HG03520 (cell line): ENCODE results near the gene SLC1A3.
"Not testable (repeated sequence)": the region's sequence is repeated elsewhere in the genome, so short reads cannot be mapped to it uniquely, and the experiment has no call there.

Experiments
- ATAC-seq: cut with Tn5 transposase; IDR thresholded peaks from one replicate; pipeline ENCODE4 v1.9.1; 2021; ENCODE audit warnings: mild to moderate bottlenecking, moderate library complexity; ENCODE audit not compliant: unreplicated experiment

Gene SLC1A3

DNA sequence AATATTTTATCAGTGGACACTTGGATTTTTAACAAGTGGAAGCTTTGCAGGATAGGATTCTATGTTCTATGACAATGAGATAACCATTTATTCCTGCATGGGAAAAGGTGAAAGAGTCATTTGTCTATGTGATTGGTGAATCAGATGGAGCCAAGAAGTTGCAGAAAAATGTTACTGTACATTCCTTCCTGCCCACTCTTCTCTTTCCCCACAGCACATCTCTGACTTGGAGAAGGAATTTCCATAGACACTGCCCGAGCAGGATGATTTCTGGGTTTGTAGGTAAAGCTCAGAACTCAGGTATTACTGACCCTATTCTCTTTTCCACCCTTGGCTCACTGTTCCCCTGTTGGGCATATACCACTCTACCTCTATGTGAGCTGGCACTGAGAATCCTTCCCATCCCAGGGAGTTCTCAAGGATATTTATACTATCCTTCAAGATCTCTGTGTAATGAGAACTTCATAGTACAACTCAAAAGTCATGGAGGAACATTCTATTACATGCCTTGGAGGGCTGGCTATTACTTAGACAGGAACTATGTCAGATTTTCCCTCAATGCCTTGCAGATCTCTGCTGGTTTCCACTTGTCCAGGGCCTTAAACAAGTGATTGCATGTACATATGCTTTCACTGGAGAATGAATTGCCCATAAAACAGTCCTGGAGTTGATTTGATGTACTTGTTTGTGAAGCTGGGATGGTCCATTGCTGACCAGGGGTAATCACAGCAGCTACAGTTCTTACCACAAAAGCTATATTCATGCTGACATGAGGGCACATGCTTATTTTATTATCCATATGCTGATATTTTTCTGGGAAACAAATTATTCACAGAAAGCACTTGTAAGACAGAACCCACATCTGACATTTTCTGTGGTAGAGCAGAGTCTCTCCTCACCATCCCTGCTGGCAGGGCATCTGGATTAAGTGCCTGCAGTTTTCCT, 24.1 kb downstream of the SLC1A3 start:
- ATAC-seq: no peak

DNA sequence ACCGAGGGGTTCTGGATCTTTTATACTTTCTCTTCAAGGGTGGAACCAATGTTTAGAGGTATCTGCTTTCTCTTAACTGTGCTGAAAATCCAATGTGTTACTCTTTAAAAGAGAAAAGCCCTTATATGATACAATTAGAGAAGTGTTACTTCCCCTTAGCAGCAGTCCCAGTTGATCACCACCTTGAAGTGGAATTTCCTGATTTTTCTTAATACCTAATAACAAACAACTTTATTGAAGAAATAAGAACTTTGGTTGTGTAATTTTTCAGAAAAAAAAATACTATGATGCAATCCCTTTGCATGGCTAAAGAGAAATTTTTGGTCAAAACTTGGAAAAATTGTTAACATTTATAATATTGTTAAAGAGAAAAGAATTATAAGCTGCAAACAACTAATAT, 24.7 kb downstream of the SLC1A3 start:
- ATAC-seq: no peak

DNA sequence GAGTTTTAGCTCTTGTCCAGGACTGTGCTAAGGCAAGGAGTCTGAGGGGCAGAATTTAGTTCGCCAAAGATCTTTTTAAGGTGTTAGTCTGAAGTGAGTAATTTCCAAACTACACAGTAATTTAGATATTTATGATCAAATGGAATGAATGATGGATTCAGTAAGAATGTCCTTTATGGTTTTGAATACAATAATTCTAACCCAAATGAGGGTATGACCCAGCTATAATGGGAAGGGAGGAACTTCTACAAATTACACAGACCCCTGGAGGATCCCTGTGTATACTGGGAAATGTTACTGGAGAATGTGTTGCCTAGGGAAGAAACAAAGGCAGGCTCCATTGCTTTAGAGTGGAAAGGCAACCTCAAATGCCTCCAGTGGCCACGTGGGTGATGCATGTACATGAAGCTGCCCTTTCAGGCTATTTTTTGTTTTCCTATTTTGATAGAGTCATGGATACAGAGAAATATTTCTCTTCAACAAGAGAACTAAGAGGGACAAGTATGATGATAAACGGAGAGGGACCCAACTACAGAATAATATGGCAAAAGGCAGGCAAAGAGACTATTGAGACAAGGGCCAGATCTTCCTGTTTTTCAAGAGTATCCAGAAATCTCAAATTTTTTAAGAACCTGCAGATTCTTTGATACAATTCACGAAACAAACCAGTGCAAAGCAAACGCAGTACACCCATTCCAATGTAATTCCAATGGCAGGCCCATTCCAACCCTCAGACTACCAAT, 25.4 kb downstream of the SLC1A3 start:
- ATAC-seq: no peak

DNA sequence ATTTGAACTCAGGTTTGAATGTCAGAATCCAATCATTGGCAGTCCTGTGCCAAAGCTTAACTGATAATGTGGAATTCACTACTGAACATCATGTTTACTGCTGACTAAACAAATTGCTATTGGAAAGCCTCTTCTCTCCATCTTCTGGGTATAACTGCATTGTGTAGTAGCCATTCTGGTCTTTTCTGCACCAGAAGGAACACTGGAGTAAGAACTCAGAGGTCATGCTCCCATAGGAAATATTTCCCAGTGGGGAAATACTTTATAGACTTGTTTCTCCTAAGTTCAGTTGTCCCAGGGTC, 25.9 kb downstream of the SLC1A3 start:
- no peak for ATAC-seq

DNA sequence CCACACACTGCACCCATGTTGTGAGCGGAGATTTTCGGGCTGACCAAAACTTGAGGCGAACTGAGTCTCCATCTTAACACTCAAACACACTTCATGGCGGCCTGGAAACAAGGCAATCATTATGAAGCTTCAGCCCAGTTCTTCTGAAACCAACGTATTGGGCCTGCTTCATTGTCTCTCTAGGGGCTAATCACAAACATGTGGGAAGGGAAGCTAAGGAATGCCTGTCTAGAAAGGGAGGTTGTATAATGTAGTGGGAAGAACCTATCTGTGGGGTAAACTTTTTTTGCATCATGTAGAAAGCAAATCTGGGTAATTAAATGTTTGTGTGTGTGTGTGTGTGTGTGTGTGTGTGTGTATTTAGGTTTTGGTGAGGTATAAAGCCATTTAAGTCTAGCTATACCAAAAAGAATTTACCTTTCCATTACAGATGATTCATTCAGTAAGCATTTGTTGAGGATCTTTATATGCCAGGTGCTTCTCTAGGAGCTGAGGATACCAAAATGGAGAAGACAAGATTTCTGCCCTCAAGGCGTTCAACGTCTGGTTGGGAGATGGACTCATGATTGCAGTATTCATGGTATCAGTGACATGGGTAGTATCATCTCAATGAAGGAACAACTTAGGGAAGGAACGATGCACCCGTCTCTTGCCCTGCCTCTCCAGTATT, 29.4 kb downstream of the SLC1A3 start:
- no peak for ATAC-seq

DNA sequence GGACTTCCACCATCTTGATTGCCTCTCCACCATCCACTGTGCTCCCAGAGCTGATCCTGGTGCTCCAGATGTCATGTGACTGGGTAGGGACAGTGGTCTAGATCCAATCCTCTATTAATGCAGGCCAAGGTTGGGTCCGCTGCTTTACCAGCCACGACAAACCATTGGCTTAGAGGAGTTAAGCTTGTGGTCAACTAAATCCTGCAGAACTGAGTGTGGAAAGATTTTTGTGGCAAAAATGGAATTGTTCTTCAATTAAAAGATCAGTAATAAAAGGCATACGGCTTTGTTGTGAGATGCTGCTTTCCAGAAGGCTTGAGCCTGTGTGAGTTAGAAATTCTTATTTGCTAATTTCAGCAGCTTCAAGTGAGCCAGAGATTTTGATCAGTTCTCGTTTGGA, 30.7 kb downstream of the SLC1A3 start:
- ATAC-seq: no peak

DNA sequence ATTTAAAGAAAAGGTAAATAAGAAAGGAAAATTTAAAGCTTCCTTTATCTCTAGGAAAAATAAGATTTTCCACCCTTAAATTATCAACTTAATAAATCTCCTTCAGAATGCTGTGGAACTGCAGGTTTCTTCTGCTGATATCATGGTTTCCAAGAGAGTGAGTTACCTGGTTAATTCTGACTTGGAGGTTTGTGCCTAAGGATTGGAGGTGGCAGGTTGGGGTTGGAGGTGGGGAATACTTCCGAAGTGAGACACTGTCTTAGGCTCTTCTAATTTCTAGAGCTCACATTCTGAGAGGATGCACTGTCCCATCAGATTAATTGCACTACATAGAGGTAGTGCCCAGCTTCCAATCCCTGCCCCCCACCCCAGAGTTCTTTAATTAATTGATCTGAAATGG, 31.1 kb downstream of the SLC1A3 start:
- ATAC-seq: no peak

DNA sequence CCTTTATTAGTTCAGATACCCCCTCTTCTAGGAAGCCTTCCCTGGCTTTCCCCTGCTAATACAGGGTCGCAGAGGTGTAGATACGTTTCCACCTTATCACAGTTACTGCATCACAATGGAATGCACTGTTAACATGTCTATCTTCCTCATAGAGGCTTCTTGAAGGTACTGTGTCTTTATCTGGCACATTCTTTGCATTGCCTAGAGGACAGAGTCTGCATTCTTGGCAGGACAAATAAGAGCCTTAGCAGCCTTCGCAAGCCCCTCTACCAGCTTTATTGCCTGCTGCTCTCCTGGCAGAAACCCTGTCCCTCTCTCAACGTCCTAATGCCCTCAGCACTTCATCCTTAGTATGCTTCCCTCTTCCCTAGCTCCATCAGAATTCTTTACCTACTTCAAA, 31.6 kb downstream of the SLC1A3 start:
- ATAC-seq: no peak

DNA sequence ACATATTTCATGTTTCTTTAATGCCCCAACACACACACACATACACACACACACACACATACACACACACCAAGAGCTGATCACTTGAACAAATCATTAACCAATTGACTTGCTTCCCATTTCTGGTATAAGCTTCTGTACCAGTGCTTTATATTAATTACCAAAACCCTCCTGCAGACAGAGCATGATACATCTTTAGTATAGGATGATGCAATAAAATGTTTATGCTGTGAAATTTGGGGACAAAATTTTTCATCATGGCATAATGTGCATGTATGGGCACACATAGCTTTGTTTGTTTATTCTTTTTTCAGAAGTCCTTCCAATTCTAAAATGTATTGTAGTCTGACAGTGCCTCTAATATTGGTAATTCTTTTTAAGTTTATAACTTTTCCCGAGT, 34.5 kb downstream of the SLC1A3 start:
- no peak for ATAC-seq

DNA sequence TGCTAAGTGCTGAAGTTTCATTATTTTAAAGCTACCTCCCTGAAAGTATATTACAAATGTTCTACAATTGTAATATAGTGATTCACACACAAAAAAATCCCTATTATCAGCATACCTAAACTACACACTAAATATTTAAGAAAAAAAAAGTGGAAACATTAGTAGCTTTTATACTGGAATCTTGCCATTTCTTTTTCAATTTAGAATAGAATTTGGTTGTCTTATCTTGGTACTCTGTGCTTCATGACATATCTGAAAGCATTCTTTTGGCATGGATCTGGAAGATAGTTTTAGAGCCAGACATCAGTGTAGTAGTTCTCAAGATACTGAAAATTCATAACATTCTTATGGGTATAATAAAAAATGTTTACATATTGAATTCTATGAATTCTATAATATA, 35.0 kb downstream of the SLC1A3 start:
- no peak for ATAC-seq

DNA sequence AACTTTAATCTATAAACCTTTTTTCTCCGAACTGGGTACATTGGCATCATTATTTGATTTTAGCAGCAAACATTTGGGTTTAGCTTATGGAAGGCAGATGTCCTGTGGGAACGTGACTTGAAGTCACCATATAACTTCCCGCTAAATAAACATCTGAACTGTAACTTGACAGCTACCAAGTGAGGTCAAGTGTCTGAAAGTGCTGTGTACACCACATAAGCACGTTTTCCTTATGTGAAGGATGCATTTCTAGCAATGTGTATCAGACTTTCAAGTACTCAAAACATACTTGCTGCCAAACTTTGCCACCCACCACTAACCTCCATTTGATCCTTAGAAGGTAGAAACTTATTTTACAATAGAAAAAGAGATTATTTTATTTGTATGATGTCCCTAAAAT, 35.7 kb downstream of the SLC1A3 start:
- ATAC-seq: no peak

DNA sequence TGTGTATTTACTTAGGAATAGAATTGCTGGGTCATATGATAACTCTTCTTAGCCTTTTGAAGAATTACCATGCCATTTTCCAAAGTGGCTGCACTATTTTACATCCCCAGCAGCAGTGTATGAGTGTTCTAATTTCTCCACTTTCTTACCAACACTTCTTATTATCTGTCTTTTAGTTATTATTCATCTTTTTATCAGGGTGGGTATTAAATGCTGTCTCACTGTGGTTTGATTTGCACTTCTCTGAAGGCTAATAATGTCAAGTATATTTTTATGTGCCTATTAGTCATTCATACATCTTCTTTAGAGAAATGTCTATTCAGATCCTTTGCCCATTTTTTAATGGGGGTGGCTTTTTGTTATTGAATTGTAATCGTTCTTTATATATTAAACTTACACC, 36.8 kb downstream of the SLC1A3 start:
- no peak for ATAC-seq

DNA sequence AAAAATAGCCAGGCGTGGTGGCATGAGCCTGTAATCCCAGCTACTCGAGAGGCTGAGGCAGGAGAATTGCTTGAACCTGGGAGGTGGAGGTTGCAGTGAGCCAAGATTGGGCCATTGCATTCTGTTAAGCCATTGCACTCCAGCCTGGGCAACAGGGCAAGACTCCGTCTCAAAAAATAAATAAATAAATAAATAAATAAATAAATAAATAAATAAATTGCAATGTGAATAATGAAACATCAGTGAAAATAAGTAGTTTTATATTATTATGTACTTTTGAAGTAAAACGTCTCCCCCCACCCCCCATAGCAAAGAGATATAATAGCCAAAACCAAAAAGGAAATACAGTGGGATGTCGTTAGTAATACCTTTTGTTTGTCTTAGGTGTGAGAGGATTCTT, 37.4 kb downstream of the SLC1A3 start:
- ATAC-seq: not testable (repeated sequence)

DNA sequence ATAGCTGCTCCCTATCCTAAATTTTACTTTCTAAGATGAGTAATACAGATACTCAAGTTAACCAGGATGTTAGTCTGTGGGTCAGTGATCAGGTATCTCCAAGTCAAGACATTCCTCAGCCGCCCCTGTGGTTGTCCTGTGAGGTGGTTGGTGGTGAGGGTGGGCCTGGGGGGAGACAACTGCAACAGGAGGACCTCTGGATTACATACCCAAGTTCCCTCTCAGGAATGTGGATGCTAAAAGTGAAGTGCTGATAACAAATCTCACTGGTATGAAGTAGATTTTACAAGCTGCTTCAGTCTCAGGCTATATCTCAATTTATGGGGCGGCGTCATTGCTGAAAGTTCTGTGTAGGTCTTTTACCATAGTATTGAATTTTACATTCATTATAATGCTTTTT, 38.3 kb downstream of the SLC1A3 start:
- ATAC-seq: no peak

DNA sequence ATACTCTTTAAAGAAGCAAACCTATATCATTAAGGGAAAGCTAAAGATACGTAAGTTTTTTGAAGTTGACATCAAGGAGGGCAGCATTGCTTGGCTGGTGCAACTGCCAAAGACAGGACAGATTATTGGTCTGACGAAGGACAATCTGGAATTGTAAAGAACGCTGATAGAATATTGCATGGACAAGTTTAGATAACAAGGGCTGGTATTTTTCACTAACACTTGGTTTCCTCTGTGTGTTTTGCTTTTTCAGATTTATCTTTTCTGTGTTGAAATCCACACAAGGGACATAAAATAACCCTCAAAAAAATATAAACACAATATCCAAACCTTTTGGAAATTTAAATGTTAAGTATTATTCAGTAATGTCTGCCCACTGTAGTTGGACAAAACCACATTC, 39.7 kb downstream of the SLC1A3 start:
- no peak for ATAC-seq

DNA sequence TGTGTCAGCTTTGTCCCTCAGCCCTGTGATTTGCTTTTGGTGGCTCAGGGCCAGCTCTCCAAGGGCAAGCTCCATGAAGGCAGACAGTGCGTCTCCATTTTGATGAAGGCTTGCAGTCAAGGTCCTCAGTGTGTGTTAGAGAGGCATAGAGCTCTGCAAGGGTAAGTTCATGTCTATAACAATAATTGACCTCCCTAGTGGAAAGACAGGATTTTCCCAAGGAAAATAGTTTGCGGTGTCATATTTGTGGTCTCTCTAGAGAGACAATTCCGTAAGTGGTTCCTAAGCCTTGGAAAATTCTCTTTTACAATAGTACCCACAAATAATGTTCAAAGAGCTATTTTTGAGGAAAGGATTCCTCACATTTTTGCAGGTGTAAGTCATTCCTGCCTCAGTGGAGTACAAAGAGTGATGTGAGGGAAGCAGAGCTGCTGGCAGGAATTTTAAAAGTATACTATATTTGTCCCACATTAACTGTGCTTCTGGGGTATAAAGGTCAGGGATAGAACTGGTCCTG, 40.2 kb downstream of the SLC1A3 start:
- no peak for ATAC-seq

DNA sequence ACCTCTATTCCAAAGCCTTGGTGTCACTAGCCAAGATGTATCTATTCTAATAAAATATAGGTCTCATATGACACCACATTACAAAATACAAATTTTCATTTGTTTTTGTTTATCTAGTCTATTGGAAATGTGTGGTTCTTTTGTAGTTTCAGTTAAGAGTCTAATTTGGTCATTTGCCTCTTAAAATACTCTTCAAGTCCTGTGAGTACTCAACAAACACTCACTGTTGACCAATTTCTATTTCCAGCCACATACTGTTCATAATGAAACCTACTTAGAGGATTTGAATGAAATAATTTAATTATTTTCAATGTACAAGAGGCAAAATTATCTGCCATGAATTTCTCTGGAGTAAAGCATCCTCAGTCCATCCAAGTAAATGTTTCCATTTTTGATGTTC, 40.6 kb downstream of the SLC1A3 start:
- ATAC-seq: no peak

DNA sequence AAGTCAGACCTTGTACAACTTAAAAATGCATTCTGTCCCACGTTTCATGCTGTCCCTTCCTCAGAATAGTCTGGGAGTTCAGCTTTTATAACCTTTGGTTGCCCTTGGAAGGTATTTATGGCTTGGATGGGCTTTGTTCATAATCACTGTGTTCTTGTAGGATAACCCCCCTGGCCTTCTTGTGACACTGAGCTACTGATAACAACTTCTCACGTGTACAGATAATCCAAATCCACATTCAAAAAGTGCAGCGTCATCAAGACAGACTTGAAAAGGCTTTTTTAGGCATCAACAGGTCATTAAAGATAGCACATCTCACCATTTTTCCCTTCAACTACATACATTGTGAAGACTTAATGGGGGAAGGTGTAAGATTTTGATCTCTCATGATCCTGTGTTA, 42.0 kb downstream of the SLC1A3 start:
- no peak for ATAC-seq

DNA sequence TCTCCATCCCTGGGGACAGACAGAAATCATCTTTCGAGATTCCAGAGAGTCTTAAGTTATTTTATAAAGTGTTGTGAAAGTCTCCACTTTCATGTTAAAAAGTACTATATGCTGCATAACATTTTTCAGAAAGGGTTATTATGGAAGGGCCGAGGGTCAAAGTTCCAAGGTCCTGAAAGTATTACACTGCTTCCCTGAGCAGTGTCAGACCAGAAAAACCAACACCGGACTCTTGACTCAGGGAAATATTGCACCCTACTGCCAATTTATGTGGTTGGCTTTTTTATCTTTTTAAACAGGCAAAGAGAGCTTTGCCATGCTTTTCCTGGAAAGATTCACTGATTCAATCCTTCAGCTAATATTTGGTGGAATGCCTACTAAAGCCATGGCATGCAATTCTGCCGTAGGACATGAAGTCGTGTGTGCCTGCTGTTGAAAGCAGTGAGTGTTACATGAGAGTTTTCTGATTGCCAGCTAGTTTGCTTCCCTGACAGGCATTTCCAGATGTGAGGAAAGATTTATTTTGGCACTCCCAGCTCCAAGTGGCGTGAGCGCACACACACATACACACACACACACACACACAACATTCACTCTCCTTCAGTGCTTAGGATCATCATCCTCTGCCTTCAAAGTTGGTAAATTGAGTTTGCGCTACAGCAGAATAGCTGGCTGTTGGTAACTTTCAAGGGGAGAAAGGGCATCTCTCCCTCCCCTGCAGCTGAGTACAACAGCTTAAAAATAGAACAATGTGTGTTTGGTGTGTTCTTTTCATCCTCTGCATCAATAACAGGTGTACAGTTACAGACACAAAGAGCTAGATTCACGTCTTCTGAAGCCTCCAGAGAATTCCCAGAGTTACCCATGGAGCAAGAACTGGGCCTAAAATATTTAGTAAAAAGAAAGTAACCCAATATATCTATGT, 45.6 kb downstream of the SLC1A3 start:
- no peak for ATAC-seq

DNA sequence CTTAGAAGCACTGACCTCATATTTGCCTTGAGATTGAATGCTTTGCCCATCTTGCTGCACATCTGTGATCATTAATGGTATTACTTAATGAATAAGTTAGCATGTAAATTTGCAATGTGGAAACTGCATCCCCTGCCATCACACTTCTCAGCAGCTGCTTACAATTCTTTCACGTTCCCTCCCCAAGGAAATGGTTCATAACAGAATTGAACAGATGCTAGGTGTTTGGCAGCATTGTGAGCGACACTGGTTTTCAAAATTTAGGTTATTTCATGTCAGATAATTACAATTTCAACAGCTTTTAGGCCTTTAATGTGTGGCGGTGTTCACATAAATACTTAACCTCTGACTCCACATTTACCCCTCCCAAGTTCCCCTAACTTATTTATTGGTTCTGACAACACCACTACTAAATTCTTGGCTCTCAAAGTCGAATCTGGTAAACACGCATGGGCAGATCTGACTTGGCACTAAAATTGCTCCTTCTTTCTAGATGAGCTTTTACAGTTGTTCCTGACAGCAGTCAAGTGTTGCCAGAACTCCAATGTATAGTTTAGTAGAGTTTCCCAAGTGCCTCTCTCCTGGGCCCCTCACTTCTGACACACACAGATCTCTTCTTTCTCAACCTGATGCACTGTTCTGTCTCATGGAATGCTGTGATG, 46.8 kb downstream of the SLC1A3 start:
- ATAC-seq: no peak
